GM12873 (cell line): ENCODE results near the gene ZXDC.

ENCODE experiments used
- TF ChIP-seq, protein P1 (sequence below): IDR thresholded peaks from 2 replicates; pipeline ENCODE4 v1.5.1; 2012; ENCODE audit warnings: low read depth, mild to moderate bottlenecking, moderate library complexity, low read length, control low read depth; ENCODE audit not compliant: insufficient read depth; ENCODE audit errors: missing control alignments

The ZXDC gene

DNA sequence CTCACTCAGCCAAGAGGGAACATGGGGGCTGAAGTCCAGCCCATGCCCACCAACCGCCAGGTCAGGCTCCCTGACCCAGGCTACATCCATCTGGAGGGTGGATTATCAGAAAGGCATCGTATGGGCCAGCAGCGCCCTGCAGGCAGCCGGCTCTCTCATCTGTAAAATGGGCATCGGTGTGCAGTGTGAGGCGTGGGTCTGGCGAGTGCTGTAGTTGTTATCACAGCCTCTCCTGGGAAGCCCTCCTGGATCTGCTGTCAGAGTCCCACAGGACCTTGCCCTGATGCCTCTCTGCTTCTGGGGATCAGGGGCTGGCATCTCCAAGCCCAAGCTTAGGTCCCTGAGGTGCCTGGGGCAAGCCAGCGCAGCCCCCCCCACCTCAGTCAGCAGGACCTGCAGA is 53.6 kb downstream of the ZXDC start:
- TF ChIP-seq, protein P1, sequence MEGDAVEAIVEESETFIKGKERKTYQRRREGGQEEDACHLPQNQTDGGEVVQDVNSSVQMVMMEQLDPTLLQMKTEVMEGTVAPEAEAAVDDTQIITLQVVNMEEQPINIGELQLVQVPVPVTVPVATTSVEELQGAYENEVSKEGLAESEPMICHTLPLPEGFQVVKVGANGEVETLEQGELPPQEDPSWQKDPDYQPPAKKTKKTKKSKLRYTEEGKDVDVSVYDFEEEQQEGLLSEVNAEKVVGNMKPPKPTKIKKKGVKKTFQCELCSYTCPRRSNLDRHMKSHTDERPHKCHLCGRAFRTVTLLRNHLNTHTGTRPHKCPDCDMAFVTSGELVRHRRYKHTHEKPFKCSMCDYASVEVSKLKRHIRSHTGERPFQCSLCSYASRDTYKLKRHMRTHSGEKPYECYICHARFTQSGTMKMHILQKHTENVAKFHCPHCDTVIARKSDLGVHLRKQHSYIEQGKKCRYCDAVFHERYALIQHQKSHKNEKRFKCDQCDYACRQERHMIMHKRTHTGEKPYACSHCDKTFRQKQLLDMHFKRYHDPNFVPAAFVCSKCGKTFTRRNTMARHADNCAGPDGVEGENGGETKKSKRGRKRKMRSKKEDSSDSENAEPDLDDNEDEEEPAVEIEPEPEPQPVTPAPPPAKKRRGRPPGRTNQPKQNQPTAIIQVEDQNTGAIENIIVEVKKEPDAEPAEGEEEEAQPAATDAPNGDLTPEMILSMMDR, result no peak

DNA sequence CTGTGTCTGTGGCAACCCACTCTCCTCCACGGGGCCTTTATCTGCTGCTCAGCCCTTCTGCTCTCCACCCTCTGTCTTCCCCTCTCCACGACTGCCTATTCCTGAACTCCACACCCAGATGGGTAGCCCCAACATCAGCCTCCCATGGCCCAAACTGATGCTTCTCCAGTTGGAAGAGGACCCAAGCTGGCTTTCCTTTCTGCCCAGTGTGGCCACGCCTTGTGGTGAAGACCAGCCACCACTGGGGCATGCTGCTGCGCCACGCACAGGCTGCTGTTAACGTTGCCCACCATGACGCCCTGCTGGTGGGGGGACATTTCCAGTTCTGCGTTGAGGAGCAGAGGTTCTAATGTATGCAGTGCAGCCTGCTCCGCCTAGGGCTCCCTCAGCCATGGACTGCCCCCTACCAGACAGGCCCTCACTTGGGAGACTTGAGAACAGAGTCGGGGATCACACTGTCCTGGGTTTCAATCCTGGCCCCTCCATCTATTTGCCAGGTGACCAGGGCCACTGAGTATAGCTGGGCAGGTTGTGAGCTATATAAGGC is 54.0 kb downstream of the ZXDC start:
- TF ChIP-seq, protein P1, result no peak

DNA sequence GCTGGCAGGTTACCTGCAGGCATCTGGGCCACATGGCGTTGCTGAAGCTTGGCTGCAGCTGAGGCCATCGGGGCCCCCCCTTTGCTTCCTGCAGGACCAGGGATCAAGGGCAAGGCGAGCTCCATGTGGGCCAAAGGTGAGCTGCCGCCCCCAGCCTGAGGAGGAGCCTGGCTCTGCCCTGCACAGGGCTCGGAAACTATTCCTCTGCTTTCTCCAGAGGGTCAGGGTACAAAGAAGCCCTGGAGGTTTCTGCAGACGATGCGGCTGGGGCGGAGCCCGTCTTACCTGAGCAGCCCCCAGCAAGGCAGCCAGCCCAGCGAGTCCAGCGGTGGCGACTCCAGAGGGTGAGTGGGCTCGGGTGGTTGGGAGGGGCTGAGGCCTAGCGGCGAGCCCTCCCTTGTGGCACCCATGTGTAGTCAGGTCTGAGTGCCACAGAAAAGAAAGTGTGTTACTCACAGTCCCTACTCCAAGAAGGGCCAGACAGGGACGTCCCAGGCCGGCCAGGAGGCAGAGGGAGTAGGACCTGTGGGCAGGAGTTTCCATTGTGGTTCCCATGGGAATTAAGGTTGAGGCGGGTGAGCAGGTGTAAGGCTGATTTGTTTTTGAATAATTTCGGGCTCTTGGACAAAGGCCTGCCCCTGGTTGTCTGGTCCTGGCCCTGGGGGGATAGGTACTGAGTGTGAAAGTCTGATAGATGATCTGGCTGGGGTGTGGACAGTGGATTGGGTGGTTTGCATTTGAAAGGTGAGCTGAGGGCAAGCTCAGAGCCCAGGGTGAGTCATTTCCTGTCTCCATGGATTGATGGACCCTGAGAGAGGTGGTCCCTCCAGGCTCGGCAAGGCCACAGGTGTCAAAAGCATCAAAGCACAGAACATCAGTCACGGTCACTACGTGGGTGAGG is 55.6 kb downstream of the ZXDC start:
- TF ChIP-seq, protein P1, result no peak

DNA sequence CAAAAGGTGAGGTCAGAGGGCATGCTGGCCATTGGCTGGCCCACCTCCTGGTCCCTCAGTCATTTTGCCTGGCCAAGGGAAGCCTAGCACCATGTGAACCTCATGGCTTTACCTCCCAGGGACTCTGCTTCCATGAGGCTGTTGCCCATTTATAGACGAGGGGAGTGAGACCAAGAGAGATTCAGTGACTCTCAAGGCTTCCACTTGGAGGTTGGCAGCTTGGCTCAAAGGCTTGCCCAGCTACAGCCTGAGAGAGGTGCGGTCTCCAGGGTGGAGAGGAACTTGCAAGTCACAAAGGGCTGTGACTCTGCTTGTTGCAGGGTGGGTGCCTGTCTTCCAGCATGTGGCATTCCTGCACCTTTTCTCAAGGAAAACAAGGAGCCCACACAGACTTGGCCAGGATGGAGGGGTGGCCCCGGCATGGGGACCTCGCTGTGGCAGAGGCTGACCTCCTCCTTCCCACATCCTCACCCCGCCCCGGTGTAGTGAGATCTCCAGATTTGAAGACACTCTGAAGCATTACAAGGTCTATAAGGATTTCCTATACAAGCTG is 56.5 kb downstream of the ZXDC start:
- TF ChIP-seq, protein P1, result no peak

DNA sequence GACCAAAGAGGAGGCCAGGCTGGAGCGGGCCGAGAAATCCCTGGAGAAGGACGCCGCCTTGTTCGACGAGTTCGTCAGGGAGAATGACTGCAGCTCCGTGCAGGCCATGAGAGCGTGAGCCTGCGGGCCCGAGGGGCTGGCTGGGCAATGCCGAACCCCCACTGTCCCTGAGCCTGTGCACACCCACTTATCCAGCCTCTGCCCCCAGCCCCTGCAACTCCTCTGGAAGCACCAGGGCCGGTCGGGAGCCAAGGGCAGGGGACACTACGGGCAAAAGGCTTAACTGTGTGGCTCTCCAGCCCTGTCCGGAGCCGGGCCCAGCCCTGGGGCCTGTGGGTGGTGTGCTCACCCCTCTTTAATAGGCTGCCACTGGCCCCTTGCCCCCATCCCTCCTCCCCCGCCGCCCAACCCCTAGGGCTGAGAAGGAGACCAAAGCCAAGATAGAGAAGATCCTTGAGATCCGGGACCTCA is 57.0 kb downstream of the ZXDC start:
- TF ChIP-seq, protein P1, result no peak

DNA sequence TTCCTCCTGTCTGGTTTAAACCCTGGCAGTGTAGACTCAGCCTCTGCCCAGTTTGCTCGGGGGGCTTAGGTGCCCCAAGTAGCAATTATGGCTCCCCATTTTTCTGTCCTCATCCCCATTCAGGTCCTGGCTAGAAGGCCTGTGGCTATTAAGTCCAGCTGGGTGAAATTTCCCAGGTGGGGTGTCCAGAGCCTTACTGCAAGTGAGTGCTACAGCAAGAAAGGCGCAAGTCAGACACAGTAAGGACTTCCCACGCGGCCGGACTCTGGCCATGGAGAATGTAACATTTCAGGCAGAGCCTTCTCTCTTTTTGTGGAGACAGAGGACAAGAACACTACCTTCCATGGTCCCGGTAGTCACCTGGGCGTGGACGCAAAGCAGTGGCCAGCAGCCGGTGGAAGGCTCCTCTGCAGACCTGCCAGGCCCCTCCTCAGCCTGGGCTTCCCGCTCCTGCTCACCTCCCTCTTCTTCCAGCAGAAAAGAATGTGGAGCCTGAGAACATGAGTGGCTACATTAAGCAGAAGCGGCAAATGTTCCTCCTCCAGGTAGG is 57.6 kb downstream of the ZXDC start:
- TF ChIP-seq, protein P1, result no peak

DNA sequence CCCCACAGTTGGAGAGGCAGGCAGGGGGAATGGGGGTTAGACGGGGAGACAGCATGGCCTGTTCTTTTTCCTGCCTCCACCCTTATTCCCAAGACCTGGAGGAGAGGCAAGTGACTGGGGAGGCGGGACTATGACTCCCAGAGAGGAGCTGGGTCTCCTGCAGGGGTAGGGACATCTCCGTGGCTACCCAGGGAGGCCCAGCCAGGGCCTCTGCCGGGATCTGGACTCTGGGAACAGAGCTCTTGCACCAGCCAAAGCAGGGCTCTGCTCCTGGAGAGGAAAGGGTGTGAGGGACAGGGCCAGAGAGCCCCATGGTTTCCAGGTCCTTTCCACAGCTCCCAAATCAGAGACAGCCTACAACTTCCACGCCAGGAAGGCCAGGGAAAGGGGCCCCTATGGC is 58.2 kb downstream of the ZXDC start:
- TF ChIP-seq, protein P1, result no peak
